ENCODE data around the gene HP1BP3.

DNA sequence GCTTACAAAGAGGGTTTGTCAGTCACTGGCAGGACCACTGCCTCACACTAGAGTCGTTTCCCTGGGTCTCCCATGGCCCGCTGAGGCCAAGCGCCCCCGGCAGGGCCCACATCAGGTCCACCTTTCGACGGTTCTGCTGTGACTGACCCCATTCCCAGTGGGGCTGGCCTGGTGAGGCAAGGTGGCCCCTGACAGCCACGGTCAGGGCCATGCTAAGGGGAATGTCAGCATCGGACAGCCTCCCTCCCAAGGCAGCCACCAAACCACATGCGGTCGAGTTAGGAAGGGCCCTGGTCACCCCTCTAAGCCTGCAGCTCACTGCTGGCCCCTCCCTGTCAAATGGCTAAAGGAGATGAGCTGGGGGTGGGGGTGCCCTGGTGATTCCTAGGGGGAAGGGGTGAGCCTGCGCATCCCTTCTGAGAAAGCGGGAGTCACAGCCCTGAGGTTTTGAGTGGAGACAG lies 66.4 kb downstream of the HP1BP3 start:
- no peak for TF ChIP-seq POLR2A (IDR thresholded peaks at IDR 0.05)
- TF ChIP-seq, protein P1, sequence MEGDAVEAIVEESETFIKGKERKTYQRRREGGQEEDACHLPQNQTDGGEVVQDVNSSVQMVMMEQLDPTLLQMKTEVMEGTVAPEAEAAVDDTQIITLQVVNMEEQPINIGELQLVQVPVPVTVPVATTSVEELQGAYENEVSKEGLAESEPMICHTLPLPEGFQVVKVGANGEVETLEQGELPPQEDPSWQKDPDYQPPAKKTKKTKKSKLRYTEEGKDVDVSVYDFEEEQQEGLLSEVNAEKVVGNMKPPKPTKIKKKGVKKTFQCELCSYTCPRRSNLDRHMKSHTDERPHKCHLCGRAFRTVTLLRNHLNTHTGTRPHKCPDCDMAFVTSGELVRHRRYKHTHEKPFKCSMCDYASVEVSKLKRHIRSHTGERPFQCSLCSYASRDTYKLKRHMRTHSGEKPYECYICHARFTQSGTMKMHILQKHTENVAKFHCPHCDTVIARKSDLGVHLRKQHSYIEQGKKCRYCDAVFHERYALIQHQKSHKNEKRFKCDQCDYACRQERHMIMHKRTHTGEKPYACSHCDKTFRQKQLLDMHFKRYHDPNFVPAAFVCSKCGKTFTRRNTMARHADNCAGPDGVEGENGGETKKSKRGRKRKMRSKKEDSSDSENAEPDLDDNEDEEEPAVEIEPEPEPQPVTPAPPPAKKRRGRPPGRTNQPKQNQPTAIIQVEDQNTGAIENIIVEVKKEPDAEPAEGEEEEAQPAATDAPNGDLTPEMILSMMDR (IDR thresholded peaks at IDR 0.05), result no peak
